Measurements from ENCODE around the gene NUAK2.

GRCh38 chr1:205342986-205343385 lies 21.4 kb upstream of the NUAK2 start:
- no peak for TF ChIP-seq POLR2A (IDR thresholded peaks at IDR 0.05; ENCODE audit: low read depth)
- no peak for TF ChIP-seq CTCF (IDR thresholded peaks at IDR 0.05)

All from esophagus muscularis mucosa (tissue), 3 donors.